Loucy (cell line): Measurements from ENCODE around the gene TRAT1.

Source experiments
- EZH2phosphoT487 ChIP-seq: fragments of 200-600 bp; IDR thresholded peaks from 2 replicates; pipeline ENCODE4 v1.6.1; 2018; ENCODE audit warnings: antibody characterized with exemption, mild to moderate bottlenecking, moderate library complexity, borderline replicate concordance
- TF ChIP-seq, protein P1 (sequence below): fragments of 200-600 bp; sonication (generic); conservative IDR thresholded peaks from 2 replicates; pipeline ENCODE4 v1.5.1; 2014; ENCODE audit warnings: mild to moderate bottlenecking, antibody characterized with exemption, low read length

- TF ChIP-seq, protein P1, sequence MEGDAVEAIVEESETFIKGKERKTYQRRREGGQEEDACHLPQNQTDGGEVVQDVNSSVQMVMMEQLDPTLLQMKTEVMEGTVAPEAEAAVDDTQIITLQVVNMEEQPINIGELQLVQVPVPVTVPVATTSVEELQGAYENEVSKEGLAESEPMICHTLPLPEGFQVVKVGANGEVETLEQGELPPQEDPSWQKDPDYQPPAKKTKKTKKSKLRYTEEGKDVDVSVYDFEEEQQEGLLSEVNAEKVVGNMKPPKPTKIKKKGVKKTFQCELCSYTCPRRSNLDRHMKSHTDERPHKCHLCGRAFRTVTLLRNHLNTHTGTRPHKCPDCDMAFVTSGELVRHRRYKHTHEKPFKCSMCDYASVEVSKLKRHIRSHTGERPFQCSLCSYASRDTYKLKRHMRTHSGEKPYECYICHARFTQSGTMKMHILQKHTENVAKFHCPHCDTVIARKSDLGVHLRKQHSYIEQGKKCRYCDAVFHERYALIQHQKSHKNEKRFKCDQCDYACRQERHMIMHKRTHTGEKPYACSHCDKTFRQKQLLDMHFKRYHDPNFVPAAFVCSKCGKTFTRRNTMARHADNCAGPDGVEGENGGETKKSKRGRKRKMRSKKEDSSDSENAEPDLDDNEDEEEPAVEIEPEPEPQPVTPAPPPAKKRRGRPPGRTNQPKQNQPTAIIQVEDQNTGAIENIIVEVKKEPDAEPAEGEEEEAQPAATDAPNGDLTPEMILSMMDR: no peak
- TF ChIP-seq EZH2phosphoT487: no peak
These were observed 31.1 kb upstream of the TRAT1 start for GRCh38 chr3:108791473-108791872.
